Activated CD4-positive, CD25-positive, alpha-beta regulatory T cell treated with anti-CD3 and anti-CD28 coated beads, Interleukin-2, amount 50 U/mL, for 24 hours (primary cell): ENCODE results near the gene CCER1.

Experiments used
- ATAC-seq, 2 donors: fragments of 150-1000 bp; cut with Tn5 transposase; one replicate each; pipeline ENCODE4 v1.10.0; 2021; ENCODE audit warnings: mild to moderate bottlenecking in 1 of 2, moderate library complexity in 1 of 2

CCER1 gene

GRCh38 chr12:90964616-90965015 lies 9.6 kb upstream of the CCER1 start:
- no peak for ATAC-seq

GRCh38 chr12:90963946-90964345 lies 9.0 kb upstream of the CCER1 start:
- ATAC-seq = no peak

- ATAC-seq = no peak
These were observed 6.2 kb upstream of the CCER1 start for GRCh38 chr12:90961154-90961553.

- no peak for ATAC-seq
These were observed 4.7 kb upstream of the CCER1 start for GRCh38 chr12:90959538-90960139.

- ATAC-seq = no peak
These were observed 4.1 kb upstream of the CCER1 start for GRCh38 chr12:90959032-90959431.

GRCh38 chr12:90958347-90958746 lies 3.4 kb upstream of the CCER1 start:
- no peak for ATAC-seq

GRCh38 chr12:90954428-90954827 lies 548 bp downstream of the CCER1 start:
- ATAC-seq = no peak

GRCh38 chr12:90953956-90954421 lies 987 bp downstream of the CCER1 start:
- no peak for ATAC-seq

- ATAC-seq = no peak
These were observed 3.4 kb downstream of the CCER1 start for GRCh38 chr12:90951432-90952105.

GRCh38 chr12:90947869-90948268 lies 7.1 kb downstream of the CCER1 start:
- no peak for ATAC-seq

- ATAC-seq = peak in 1 of 2 donors; percentile 51
These were observed 9.8 kb downstream of the CCER1 start for GRCh38 chr12:90945070-90945649.

- ATAC-seq = no peak
These were observed 11.7 kb downstream of the CCER1 start for GRCh38 chr12:90943255-90943654.

- ATAC-seq = no peak
These were observed 14.0 kb downstream of the CCER1 start for GRCh38 chr12:90940872-90941499.

GRCh38 chr12:90939382-90939781 lies 15.6 kb downstream of the CCER1 start:
- no peak for ATAC-seq

GRCh38 chr12:90938451-90938850 lies 16.5 kb downstream of the CCER1 start:
- no peak for ATAC-seq

- no peak for ATAC-seq
These were observed 17.3 kb downstream of the CCER1 start for GRCh38 chr12:90937651-90938050.

- ATAC-seq = no peak
These were observed 18.6 kb downstream of the CCER1 start for GRCh38 chr12:90936230-90937005.

- ATAC-seq = no peak
These were observed 29.4 kb downstream of the CCER1 start for GRCh38 chr12:90925562-90925961.

- ATAC-seq = no peak
These were observed 30.6 kb downstream of the CCER1 start for GRCh38 chr12:90924406-90924805.

GRCh38 chr12:90922145-90922627 lies 32.8 kb downstream of the CCER1 start:
- no peak for ATAC-seq

GRCh38 chr12:90921536-90921935 lies 33.4 kb downstream of the CCER1 start:
- no peak for ATAC-seq

GRCh38 chr12:90920222-90920621 lies 34.8 kb downstream of the CCER1 start:
- no peak for ATAC-seq

- no peak for ATAC-seq
These were observed 37.5 kb downstream of the CCER1 start for GRCh38 chr12:90917431-90917830.
